HepG2 (cell line): ENCODE data around the gene C22orf31. TPM values are rescaled to one million over a fixed set of nuclear protein-coding genes. Genes with fewer than 3 reads are reported as not detected.
A peak's percentile ranks its signal among the peaks of the same experiment; 100 is the strongest.

ENCODE experiments used
- ATAC-seq: fragments of 200-7000 bp; cut with Tn5 transposase; 3 replicates; pipeline ENCODE4 v1.9.1; 2020; ENCODE audit warnings: mild to moderate bottlenecking, moderate library complexity
- BruUV-seq: library from RNA; stranded (reverse); fragments of 400-500 nt; replicated peaks from 2 replicates; lab custom pipeline; 2021; lab: Mats Ljungman, UMichigan
- CTCF ChIA-PET: fragments of 300-600 bp; formaldehyde crosslinking; extraction: SDS; loops from one replicate; lab custom pipeline; 2021; ENCODE audit warnings: low total read pairs, inconsistent platforms, low intra/inter-chr PET ratio; lab: Yijun Ruan, JAX
- POLR2A ChIA-PET: fragments of 350-600 bp; sonication (Branson Sonifier 250); formaldehyde crosslinking; loops from one replicate; lab custom pipeline; 2020; ENCODE audit warnings: antibody characterized with exemption, inconsistent platforms; lab: Yijun Ruan, JAX
- DNase-seq: peaks from one replicate; pipeline ENCODE4 v3.0.0-alpha.2; 2015; ENCODE audit warnings: low spot score
- FAIRE-seq: peaks from 3 replicates; lab custom pipeline; 2011; peaks lifted over from hg19 to GRCh38; lab: Jason Lieb, UNC
- H2AFZ ChIP-seq: one replicate; pipeline ENCODE4 v1.6.1; 2011; ENCODE audit warnings: low read length, inconsistent platforms
- H3K27ac ChIP-seq: fragments of 300-600 bp; 3 replicates; pipeline ENCODE4 v1.8.0; 2011; ENCODE audit warnings: mixed run types, mild to moderate bottlenecking, mixed read lengths, low read length, inconsistent platforms; ENCODE audit not compliant: insufficient read depth; ENCODE audit errors: extremely low read length
- H3K27me3 ChIP-seq, 2 experiments: fragments of 200-600 bp in 1 of 2; 2 replicates in 1 of 2; 3 replicates in 1 of 2; pipeline versions ENCODE4 v1.6.0 to v1.8.0; 2011; ENCODE audit warnings: low read length in 2 of 2, mild to moderate bottlenecking in 2 of 2, moderate library complexity in 2 of 2, inconsistent platforms in 1 of 2; ENCODE audit not compliant: insufficient read depth in 2 of 2, control insufficient read depth in 1 of 2
- H3K36me3 ChIP-seq, 2 experiments: fragments of 200-600 bp in 1 of 2; replicated peaks in 1 of 2; 2 replicates in 1 of 2; 3 replicates in 1 of 2; pipeline versions ENCODE4 v1.5.1 to v1.8.0; 2011; ENCODE audit warnings: low read length in 2 of 2, inconsistent platforms in 1 of 2; ENCODE audit not compliant: insufficient read depth in 2 of 2, control insufficient read depth in 1 of 2
- H3K4me1 ChIP-seq: 2 replicates; pipeline ENCODE4 v1.5.1; 2012; ENCODE audit warnings: low read length, inconsistent platforms; ENCODE audit not compliant: insufficient read depth
- H3K4me2 ChIP-seq: 2 replicates; pipeline ENCODE4 v1.6.0; 2011; ENCODE audit warnings: low read depth, low read length, inconsistent platforms
- H3K4me3 ChIP-seq, 3 experiments: fragments of 200-600 bp in 1 of 3; sonication (generic), shearing (Covaris generic) in 1 of 3; replicated peaks in 1 of 3; 2 replicates each; pipeline ENCODE4 v1.5.1; 2011 to 2016; ENCODE audit warnings: low read length in 3 of 3, inconsistent platforms in 2 of 3, low read depth in 2 of 3, mild to moderate bottlenecking in 2 of 3, control low read depth in 1 of 3, mixed read lengths in 1 of 3; ENCODE audit not compliant: insufficient read depth in 1 of 3
- H3K79me2 ChIP-seq: one replicate; pipeline ENCODE4 v1.6.1; 2011; ENCODE audit warnings: low read length, inconsistent platforms; ENCODE audit not compliant: insufficient read depth
- H3K9ac ChIP-seq: 2 replicates; pipeline ENCODE4 v1.6.0; 2011; ENCODE audit warnings: mild to moderate bottlenecking, low read depth, low read length, inconsistent platforms; ENCODE audit not compliant: insufficient read depth
- H3K9me3 ChIP-seq: 2 replicates; pipeline ENCODE4 v1.5.1; 2012; ENCODE audit warnings: mild to moderate bottlenecking, low read length
- H4K20me1 ChIP-seq: 2 replicates; pipeline ENCODE4 v1.6.0; 2011; ENCODE audit warnings: inconsistent platforms, mild to moderate bottlenecking, low read length, moderate library complexity; ENCODE audit not compliant: insufficient read depth
- LCORL ChIP-seq, 2 experiments: fragments of 450-650 bp in 1 of 2; sonication (generic) in 1 of 2; formaldehyde crosslinking in 1 of 2; IDR thresholded peaks; 2 replicates each; pipeline versions ENCODE4 v1.5.0 to v1.6.1; 2017 to 2020; ENCODE audit warnings: antibody characterized with exemption in 1 of 2, missing genetic modification reagents in 1 of 2
- POLR2AphosphoS5 ChIP-seq: IDR thresholded peaks from 2 replicates; pipeline ENCODE4 v1.6.1; 2012; ENCODE audit warnings: low read depth, low read length
- SAP130 ChIP-seq: IDR thresholded peaks from 2 replicates; pipeline ENCODE4 v1.6.1; 2016; ENCODE audit warnings: low read depth
- ZNF335 ChIP-seq: sonication (generic); formaldehyde crosslinking; IDR thresholded peaks from 2 replicates; pipeline ENCODE4 v1.4.0; 2020; ENCODE audit warnings: missing genetic modification reagents
- ZNF382 ChIP-seq: sonication (generic); formaldehyde crosslinking; IDR thresholded peaks from 2 replicates; pipeline ENCODE4 v1.5.0; 2020; ENCODE audit warnings: missing genetic modification reagents, mild to moderate bottlenecking, borderline replicate concordance
- WGBS: methylation state at CpG from one replicate; pipeline ENCODE4 v1.1.6; 2017; ENCODE audit warnings: low lambda C conversion rate; 5-methylcytosine and 5-hydroxymethylcytosine counted together
- in situ Hi-C: cut with HindIII; loops from 2 replicates; pipeline ENCODE4 v1.10.0; 2017; ENCODE audit warnings: low pct_unique_long_range_greater_than_20kb; ENCODE audit not compliant: extremely low pct_ligation_motif_present
- intact Hi-C: fragments of 100-400 bp; cut with micrococcal nuclease; formaldehyde crosslinking; loops from one replicate; pipeline ENCODE4 v1.10.0; 2022; ENCODE audit not compliant: unreplicated experiment
- polyA plus RNA-seq, 8 experiments: library from polyadenylated mRNA; depleted of rRNA in 3 of 8; stranded (reverse) in 7 of 8; unstranded in 1 of 8; fragments of >200 nt; fragmentation: Illumina TruSeq in 4 of 8; extraction: Trizol in 4 of 8; gene quantifications; 2 replicates each; pipeline versions ENCODE4 v1.2.1 to v1.2.3, GENCODE V29; 2011 to 2016; ENCODE audit warnings: low read depth in 4 of 8, missing spikeins in 1 of 8, mixed read lengths in 1 of 8; ENCODE audit not compliant: insufficient read depth in 1 of 8
- total RNA-seq, 5 experiments: library from RNA; depleted of rRNA; stranded (reverse); fragments of >200 nt; fragmentation: Illumina TruSeq; extraction: Trizol; gene quantifications; 2 replicates each; pipeline ENCODE4 v1.2.3, GENCODE V29; 2016; ENCODE audit warnings: low read depth in 1 of 5
- TF ChIP-seq, protein P1 (sequence below): fragments of 450-650 bp; IDR thresholded peaks from 2 replicates; pipeline ENCODE4 v1.6.1; 2017; ENCODE audit warnings: mild to moderate bottlenecking

Gene C22orf31
- total and polyA plus RNA-seq, 2 of the 13 experiments (the other 11 are each of a cell fraction or from before 2014, with no cell fraction given), result not detected

DNA sequence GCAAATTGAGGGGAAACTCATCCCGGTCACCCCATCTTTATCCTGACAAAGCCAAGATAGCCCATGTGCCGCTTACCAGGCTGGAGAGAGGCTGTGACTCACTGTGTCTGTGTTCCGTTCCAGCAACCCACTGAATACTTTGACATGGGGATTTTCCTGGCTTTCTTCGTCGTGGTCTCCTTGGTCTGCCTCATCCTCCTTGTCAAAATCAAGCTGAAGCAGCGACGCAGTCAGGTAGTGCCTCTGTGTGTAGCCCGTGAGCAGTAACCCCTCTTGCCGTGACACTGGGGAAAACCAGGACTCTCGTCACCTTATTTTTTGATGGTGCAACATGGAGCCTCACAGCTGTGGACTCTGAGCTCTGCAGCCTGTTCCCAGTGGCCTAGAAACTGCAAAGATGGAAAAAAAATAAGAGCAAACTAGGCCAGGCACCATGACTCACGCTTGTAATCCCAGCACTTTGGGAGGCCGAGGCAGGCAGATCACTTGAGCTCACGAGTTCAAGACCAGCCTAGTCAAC, 16.9 kb downstream of the C22orf31 start (continued):
- TF ChIP-seq LCORL (IDR thresholded peaks at IDR 0.05) (no peak), LCORL (CRISPR knock-in tag; IDR thresholded peaks at IDR 0.05) (0 out of 2 replicates have a peak, but pooled peaks have one; percentile 17), SAP130 (CRISPR knock-in tag) (0 out of 2 replicates have a peak, but pooled peaks have one; percentile 19)

- WGBS, result 93% methylated on average over 6 of the region's 7 CpGs
- ATAC-seq, result no peak
- BruUV-seq, result no TSS peak
- H3K79me2 ChIP-seq, result peaks cover 29% of the 10 kb centered on the region
- no peaks in the 10 kb centered on the region for H3K27me3 ChIP-seq
- H4K20me1 ChIP-seq, result peaks cover 9% of the 10 kb centered on the region
- peak overlapping the region; percentile 53 for H3K27ac ChIP-seq
- in situ Hi-C loops (no loop called here), intact Hi-C loops (loop anchor here (5.0 kb wide), 1 partner anchor 108 kb away; no protein-coding TSS in a partner anchor)
- no peak overlapping the region for H3K9ac ChIP-seq
- H3K4me3 ChIP-seq, result no peak overlapping the region
- H3K36me3 ChIP-seq, result peaks cover 40 to 89% of the 10 kb centered on the region in 2 experiments
- H3K4me1 ChIP-seq, result peaks cover 59% of the 10 kb centered on the region
- H3K9me3 ChIP-seq, result no peaks in the 10 kb centered on the region
- DNase-seq, result no peak
- POLR2A ChIA-PET, result interaction anchor here (1.0 to 1.3 kb wide), 3 partner anchors 12 to 244 kb away, joined by 3 read pairs; partner anchors contain the start of gene XBP1
- no peak overlapping the region for H3K4me2 ChIP-seq
- H2AFZ ChIP-seq, result no peak overlapping the region
- CTCF ChIA-PET, result interaction anchor here (0.7 kb wide), 1 partner anchor 30 kb away, joined by 3 read pairs; no protein-coding TSS in a partner anchor
- no peak for FAIRE-seq
- TF ChIP-seq, protein P1, sequence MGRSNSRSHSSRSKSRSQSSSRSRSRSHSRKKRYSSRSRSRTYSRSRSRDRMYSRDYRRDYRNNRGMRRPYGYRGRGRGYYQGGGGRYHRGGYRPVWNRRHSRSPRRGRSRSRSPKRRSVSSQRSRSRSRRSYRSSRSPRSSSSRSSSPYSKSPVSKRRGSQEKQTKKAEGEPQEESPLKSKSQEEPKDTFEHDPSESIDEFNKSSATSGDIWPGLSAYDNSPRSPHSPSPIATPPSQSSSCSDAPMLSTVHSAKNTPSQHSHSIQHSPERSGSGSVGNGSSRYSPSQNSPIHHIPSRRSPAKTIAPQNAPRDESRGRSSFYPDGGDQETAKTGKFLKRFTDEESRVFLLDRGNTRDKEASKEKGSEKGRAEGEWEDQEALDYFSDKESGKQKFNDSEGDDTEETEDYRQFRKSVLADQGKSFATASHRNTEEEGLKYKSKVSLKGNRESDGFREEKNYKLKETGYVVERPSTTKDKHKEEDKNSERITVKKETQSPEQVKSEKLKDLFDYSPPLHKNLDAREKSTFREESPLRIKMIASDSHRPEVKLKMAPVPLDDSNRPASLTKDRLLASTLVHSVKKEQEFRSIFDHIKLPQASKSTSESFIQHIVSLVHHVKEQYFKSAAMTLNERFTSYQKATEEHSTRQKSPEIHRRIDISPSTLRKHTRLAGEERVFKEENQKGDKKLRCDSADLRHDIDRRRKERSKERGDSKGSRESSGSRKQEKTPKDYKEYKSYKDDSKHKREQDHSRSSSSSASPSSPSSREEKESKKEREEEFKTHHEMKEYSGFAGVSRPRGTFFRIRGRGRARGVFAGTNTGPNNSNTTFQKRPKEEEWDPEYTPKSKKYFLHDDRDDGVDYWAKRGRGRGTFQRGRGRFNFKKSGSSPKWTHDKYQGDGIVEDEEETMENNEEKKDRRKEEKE, result no peak
- TF ChIP-seq POLR2AphosphoS5 (0 out of 2 replicates have a peak, but pooled peaks have one; percentile 25), ZNF382 (no peak), ZNF335 (CRISPR knock-in tag) (0 out of 2 replicates have a peak, but pooled peaks have one; percentile 14)
- TF ChIP-seq, all 625 proteins: peak for 2
Measured at GRCh38 chr22:29043906-29044575, 17.6 kb downstream of the C22orf31 start.
